Endothelial cell of umbilical vein (primary cell): ENCODE data around the gene BMP2K.

Experiments
- CTCF ChIP-seq, 2 donors: IDR thresholded peaks; 1 replicate in 1 of 2; 2 replicates in 1 of 2; pipeline ENCODE4 v1.5.1; 2011; ENCODE audit warnings: low read length in 2 of 2, mild to moderate bottlenecking in 2 of 2, moderate library complexity in 2 of 2, control low read depth in 1 of 2, inconsistent platforms in 1 of 2, low read depth in 1 of 2; ENCODE audit not compliant: insufficient read depth in 1 of 2; ENCODE audit errors: extremely low read depth in 1 of 2
- EZH2 ChIP-seq: IDR thresholded peaks from 2 replicates; pipeline ENCODE4 v1.6.1; 2012; ENCODE audit warnings: borderline replicate concordance, low read depth, mild to moderate bottlenecking, moderate library complexity, low read length, inconsistent platforms; ENCODE audit not compliant: severe bottlenecking
- FOS ChIP-seq: IDR thresholded peaks from 2 replicates; pipeline ENCODE4 v1.6.1; 2011; ENCODE audit warnings: mild to moderate bottlenecking, low read length, moderate library complexity, borderline replicate concordance; ENCODE audit not compliant: insufficient read depth
- GATA2 ChIP-seq: IDR thresholded peaks from 2 replicates; pipeline ENCODE4 v1.7.0; 2011; ENCODE audit warnings: low read depth, mild to moderate bottlenecking, moderate library complexity, mixed read lengths, low read length; ENCODE audit not compliant: insufficient read length, insufficient read depth
- POLR2A ChIP-seq: IDR thresholded peaks from 2 replicates; pipeline ENCODE4 v1.6.1; 2012; ENCODE audit warnings: low read depth, mild to moderate bottlenecking, control low read depth, low read length
- POLR2AphosphoS5 ChIP-seq: IDR thresholded peaks from 2 replicates; pipeline ENCODE4 v1.6.1; 2012; ENCODE audit warnings: low read depth, mild to moderate bottlenecking, control low read depth, low read length, moderate library complexity; ENCODE audit not compliant: insufficient read depth

GRCh38 chr4:78845472-78845871, 69.3 kb downstream of the BMP2K start:
- TF ChIP-seq CTCF (IDR thresholded peaks at IDR 0.05; ENCODE audit: extremely low read depth in 1 of 2, insufficient read depth in 1 of 2, low read depth in 1 of 2, low read length in 2 of 2) = no peak
- no peak for TF ChIP-seq POLR2A
- TF ChIP-seq POLR2AphosphoS5 = no peak
- no peak for TF ChIP-seq EZH2
- no peak for TF ChIP-seq FOS
- TF ChIP-seq GATA2 = no peak
